Measurements from ENCODE around the gene DRC1.

GRCh38 chr2:26480566-26481423 is 79.1 kb downstream of the DRC1 start:
- no peak for TF ChIP-seq EZH2phosphoT487 (IDR thresholded peaks at IDR 0.05; ENCODE audit: borderline replicate concordance, low read length)
- TF ChIP-seq, protein P1, sequence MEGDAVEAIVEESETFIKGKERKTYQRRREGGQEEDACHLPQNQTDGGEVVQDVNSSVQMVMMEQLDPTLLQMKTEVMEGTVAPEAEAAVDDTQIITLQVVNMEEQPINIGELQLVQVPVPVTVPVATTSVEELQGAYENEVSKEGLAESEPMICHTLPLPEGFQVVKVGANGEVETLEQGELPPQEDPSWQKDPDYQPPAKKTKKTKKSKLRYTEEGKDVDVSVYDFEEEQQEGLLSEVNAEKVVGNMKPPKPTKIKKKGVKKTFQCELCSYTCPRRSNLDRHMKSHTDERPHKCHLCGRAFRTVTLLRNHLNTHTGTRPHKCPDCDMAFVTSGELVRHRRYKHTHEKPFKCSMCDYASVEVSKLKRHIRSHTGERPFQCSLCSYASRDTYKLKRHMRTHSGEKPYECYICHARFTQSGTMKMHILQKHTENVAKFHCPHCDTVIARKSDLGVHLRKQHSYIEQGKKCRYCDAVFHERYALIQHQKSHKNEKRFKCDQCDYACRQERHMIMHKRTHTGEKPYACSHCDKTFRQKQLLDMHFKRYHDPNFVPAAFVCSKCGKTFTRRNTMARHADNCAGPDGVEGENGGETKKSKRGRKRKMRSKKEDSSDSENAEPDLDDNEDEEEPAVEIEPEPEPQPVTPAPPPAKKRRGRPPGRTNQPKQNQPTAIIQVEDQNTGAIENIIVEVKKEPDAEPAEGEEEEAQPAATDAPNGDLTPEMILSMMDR (IDR thresholded peaks at IDR 0.05; ENCODE audit: low read depth, low read length, poor library complexity, severe bottlenecking): no peak

Data from DOHH2 (cell line).